Endothelial cell of umbilical vein (primary cell): ENCODE measurements around the gene KRT86.
"Not testable (repeated sequence)": the region's sequence is repeated elsewhere in the genome, so short reads cannot be mapped to it uniquely, and the experiment has no call there.

Experiments
- POLR2A ChIP-seq: IDR thresholded peaks from 2 replicates; pipeline ENCODE4 v1.6.1; 2012; ENCODE audit warnings: low read depth, mild to moderate bottlenecking, control low read depth, low read length
- TF ChIP-seq, protein P1 (sequence below), 2 donors: IDR thresholded peaks; 1 replicate in 1 of 2; 2 replicates in 1 of 2; pipeline ENCODE4 v1.5.1; 2011; ENCODE audit warnings: low read length in 2 of 2, mild to moderate bottlenecking in 2 of 2, moderate library complexity in 2 of 2, control low read depth in 1 of 2, inconsistent platforms in 1 of 2, low read depth in 1 of 2; ENCODE audit not compliant: insufficient read depth in 1 of 2; ENCODE audit errors: extremely low read depth in 1 of 2

DNA sequence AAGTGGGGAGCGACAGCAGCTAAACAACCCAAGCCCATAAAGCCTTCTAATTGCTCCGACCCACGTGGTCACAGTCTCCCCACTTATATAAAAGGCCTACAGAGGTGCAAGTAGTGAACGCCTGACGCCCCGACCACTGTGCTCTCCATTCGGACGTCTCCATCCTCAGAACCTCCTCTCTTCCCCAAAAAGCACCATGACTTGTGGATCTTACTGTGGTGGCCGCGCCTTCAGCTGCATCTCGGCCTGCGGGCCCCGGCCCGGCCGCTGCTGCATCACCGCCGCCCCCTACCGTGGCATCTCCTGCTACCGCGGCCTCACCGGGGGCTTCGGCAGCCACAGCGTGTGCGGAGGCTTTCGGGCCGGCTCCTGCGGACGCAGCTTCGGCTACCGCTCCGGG lies 27.3 kb downstream of the KRT86 start:
- TF ChIP-seq, protein P1, sequence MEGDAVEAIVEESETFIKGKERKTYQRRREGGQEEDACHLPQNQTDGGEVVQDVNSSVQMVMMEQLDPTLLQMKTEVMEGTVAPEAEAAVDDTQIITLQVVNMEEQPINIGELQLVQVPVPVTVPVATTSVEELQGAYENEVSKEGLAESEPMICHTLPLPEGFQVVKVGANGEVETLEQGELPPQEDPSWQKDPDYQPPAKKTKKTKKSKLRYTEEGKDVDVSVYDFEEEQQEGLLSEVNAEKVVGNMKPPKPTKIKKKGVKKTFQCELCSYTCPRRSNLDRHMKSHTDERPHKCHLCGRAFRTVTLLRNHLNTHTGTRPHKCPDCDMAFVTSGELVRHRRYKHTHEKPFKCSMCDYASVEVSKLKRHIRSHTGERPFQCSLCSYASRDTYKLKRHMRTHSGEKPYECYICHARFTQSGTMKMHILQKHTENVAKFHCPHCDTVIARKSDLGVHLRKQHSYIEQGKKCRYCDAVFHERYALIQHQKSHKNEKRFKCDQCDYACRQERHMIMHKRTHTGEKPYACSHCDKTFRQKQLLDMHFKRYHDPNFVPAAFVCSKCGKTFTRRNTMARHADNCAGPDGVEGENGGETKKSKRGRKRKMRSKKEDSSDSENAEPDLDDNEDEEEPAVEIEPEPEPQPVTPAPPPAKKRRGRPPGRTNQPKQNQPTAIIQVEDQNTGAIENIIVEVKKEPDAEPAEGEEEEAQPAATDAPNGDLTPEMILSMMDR (IDR thresholded peaks at IDR 0.05; ENCODE audit: extremely low read depth in 1 of 2, insufficient read depth in 1 of 2, low read depth in 1 of 2, low read length in 2 of 2), result not testable (repeated sequence)
- TF ChIP-seq POLR2A, result not testable (repeated sequence)
